ENCODE data around the gene VTI1A.

DNA sequence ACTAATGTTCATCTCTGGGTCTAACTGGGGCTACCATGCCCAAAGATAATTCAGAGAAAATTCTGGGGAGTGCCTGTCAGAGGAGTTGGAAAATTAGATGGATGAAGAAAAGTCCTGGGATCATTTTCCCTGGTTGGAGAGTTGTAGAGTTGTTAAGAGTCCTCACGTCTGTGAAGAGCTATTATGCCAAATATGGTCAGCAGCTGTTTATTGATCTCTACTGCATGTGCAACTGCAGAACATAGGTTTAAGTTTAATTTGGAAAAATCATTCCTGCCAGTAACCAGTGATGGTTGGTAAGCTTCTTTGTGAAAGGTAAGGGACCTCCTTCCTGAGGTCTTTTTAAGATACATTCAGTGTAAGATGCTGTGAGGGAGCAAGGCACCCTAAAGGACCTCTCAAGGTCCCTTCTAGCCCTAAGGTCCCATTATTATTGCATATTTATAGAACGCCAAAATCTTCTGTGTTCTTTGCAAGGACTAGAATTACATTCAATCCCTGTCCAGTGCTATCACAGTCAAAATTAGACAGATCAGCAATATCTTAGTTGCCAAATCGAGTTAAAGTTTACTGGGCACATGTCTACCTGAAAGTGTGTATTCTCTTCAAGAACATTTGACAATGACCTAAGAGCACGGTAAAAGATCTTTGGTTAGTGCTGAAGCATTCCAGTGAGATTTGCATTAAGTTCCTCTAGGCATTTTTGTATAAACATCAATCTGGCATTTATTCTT lies 62.7 kb downstream of the VTI1A start:
- TF ChIP-seq, protein P1, sequence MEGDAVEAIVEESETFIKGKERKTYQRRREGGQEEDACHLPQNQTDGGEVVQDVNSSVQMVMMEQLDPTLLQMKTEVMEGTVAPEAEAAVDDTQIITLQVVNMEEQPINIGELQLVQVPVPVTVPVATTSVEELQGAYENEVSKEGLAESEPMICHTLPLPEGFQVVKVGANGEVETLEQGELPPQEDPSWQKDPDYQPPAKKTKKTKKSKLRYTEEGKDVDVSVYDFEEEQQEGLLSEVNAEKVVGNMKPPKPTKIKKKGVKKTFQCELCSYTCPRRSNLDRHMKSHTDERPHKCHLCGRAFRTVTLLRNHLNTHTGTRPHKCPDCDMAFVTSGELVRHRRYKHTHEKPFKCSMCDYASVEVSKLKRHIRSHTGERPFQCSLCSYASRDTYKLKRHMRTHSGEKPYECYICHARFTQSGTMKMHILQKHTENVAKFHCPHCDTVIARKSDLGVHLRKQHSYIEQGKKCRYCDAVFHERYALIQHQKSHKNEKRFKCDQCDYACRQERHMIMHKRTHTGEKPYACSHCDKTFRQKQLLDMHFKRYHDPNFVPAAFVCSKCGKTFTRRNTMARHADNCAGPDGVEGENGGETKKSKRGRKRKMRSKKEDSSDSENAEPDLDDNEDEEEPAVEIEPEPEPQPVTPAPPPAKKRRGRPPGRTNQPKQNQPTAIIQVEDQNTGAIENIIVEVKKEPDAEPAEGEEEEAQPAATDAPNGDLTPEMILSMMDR (IDR thresholded peaks at IDR 0.05; ENCODE audit: low read length), result no peak
- TF ChIP-seq EZH2phosphoT487 (IDR thresholded peaks at IDR 0.05; ENCODE audit: low read length) (no peak), EZH2 (optimal IDR thresholded peaks at IDR 0.05; ENCODE audit: low read depth, low read length) (no peak)
